ENCODE data around the gene FGF22. TPM values are rescaled to one million over a fixed set of nuclear protein-coding genes. Genes with fewer than 3 reads are reported as not detected.
"Not testable (repeated sequence)": the region's sequence is repeated elsewhere in the genome, so short reads cannot be mapped to it uniquely, and the experiment has no call there.

FGF22 gene
- total and polyA plus RNA-seq, 2 of the 4 experiments (the other 2 are of a cell fraction): 0.14 TPM; not detected in 1

DNA sequence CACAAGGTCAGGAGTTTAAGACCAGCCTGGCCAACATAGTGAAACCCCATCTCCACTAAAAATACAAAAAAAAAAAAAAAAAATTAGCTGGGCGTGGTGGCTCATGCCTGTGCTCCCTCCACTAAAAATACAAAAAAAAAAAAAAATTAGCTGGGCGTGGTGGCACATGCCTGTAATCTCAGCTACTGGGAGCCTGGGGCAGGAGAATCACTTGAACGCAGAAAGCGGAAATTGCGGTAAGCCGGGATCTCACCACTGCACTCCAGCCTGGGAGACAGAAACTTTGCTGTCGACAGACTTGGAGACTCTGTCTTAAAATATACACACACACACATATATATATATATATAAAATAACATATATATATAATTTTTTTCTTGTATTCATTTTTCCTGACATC, 13.1 kb upstream of the FGF22 start:
- H3K9me3 ChIP-seq (ENCODE audit: control insufficient read depth, insufficient read depth, low read length); H3K27ac ChIP-seq (ENCODE audit: insufficient read depth, low read length); H2BK120ac ChIP-seq (ENCODE audit: low read depth, low read length); H2AK5ac ChIP-seq (ENCODE audit: low read depth, low read length); H3K18ac ChIP-seq (ENCODE audit: low read depth, low read length); H3K9me1 ChIP-seq (ENCODE audit: insufficient read depth, low read length); H3K9ac ChIP-seq (ENCODE audit: low read depth, low read length); H3K14ac ChIP-seq (replicated peaks; ENCODE audit: low read depth, low read length); H3K4me2 ChIP-seq (ENCODE audit: low read depth, low read length); H2BK15ac ChIP-seq (ENCODE audit: low read depth, low read length); BruUV-seq (replicated peaks); ATAC-seq (ENCODE audit: low read depth); H2AFZ ChIP-seq (replicated peaks; ENCODE audit: low read length, poor library complexity); in situ Hi-C loops (cut with MboI; ENCODE audit: low sequenced_read_pairs); DNase-seq; dilution Hi-C loops (cut with HindIII; ENCODE audit: low sequenced_read_pairs, unreplicated experiment); H4K8ac ChIP-seq (ENCODE audit: low read depth in 2 of 2, low read length in 2 of 2); H3K56ac ChIP-seq (ENCODE audit: extremely low read depth, insufficient read depth, low read length); H3K4me1 ChIP-seq (ENCODE audit: control insufficient read depth, insufficient read depth, low read length); H4K20me1 ChIP-seq (ENCODE audit: insufficient read depth, low read length); H2BK20ac ChIP-seq (ENCODE audit: low read depth, low read length); intact Hi-C loops (cut with micrococcal nuclease); H2AK9ac ChIP-seq (replicated peaks; ENCODE audit: low read depth, low read length, poor library complexity); H3K4ac ChIP-seq (ENCODE audit: low read depth, low read length); H4K91ac ChIP-seq (ENCODE audit: insufficient read depth, low read depth, low read length); H3K4me3 ChIP-seq (ENCODE audit: insufficient read depth, low read depth, low read length); H2BK5ac ChIP-seq (ENCODE audit: low read depth, low read length, poor library complexity, severe bottlenecking); H3K27me3 ChIP-seq (ENCODE audit: control insufficient read depth, insufficient read depth, low read length); H4K5ac ChIP-seq (ENCODE audit: low read depth, low read length); H3K23ac ChIP-seq (ENCODE audit: low read depth, low read length): not testable (repeated sequence)
- Histone ChIP-seq H3K79me1 (ENCODE audit: low read depth in 1 of 2, low read length in 2 of 2) (peaks cover 0 to 10% of the 10 kb centered on the region in 2 experiments; a peak in 2 of 4 replicates), H3K36me3 (ENCODE audit: control insufficient read depth, insufficient read depth, low read length) (peaks cover 30% of the 10 kb centered on the region; the same call in 1 of the 2 replicates)
- 100% methylated on average over 2 of the region's 7 CpGs; no CpG with 5 or more reads in 1 of the 2 experiments for WGBS, 2 experiments (ENCODE audit: extremely low coverage in 2 of 2, insufficient read length in 1 of 2)
- POLR2A ChIA-PET (ENCODE audit: unreplicated experiment): interaction anchor here (0.6 kb wide), 1 partner anchor 39 kb away, joined by 10 read pairs; no protein-coding TSS in a partner anchor
- CTCF ChIA-PET: interaction anchor here (0.6 to 0.7 kb wide), 2 partner anchors 50 to 110 kb away, joined by 4 to 6 read pairs; no protein-coding TSS in a partner anchor

Measured in IMR-90 (cell line).